HepG2 (cell line): ENCODE data around the gene GRHPR. TPM values are rescaled to one million over a fixed set of nuclear protein-coding genes. Genes with fewer than 3 reads are reported as not detected.
A peak's percentile ranks its signal among the peaks of the same experiment; 100 is the strongest.

Experiments used
- CREM ChIP-seq, 2 experiments: sonication (generic) in 1 of 2; formaldehyde crosslinking in 1 of 2; IDR thresholded peaks; 2 replicates each; pipeline versions ENCODE4 v1.4.0 to v1.6.1; 2016 to 2020; ENCODE audit warnings: antibody characterized with exemption in 1 of 2, mild to moderate bottlenecking in 1 of 2, missing genetic modification reagents in 1 of 2
- ETV6 ChIP-seq: sonication (generic); formaldehyde crosslinking; conservative IDR thresholded peaks from 2 replicates; pipeline ENCODE4 v1.4.0; 2020; ENCODE audit warnings: missing genetic modification reagents
- HES4 ChIP-seq: sonication (generic); formaldehyde crosslinking; IDR thresholded peaks from 2 replicates; pipeline ENCODE4 v1.9.0; 2021; ENCODE audit warnings: mild to moderate bottlenecking, missing genetic modification reagents, borderline replicate concordance
- ISL2 ChIP-seq: sonication (generic); formaldehyde crosslinking; IDR thresholded peaks from 2 replicates; pipeline ENCODE4 v1.5.0; 2020; ENCODE audit warnings: missing genetic modification reagents
- KDM2A ChIP-seq: sonication (generic); formaldehyde crosslinking; IDR thresholded peaks from 2 replicates; pipeline ENCODE4 v1.4.0; 2020; ENCODE audit warnings: low read depth, missing genetic modification reagents, borderline replicate concordance
- MEF2D ChIP-seq: sonication (generic); formaldehyde crosslinking; IDR thresholded peaks from 2 replicates; pipeline ENCODE4 v1.5.1; 2020; ENCODE audit warnings: mild to moderate bottlenecking, missing genetic modification reagents
- MXI1 ChIP-seq: IDR thresholded peaks from 3 replicates; pipeline ENCODE4 v1.6.1; 2012; ENCODE audit warnings: low read depth, low read length, inconsistent platforms, borderline replicate concordance
- RFX5 ChIP-seq: IDR thresholded peaks from 2 replicates; pipeline ENCODE4 v1.6.1; 2011; ENCODE audit warnings: low read depth, low read length, improper control_type of control experiment
- ZNF251 ChIP-seq: sonication (generic); formaldehyde crosslinking; IDR thresholded peaks from 2 replicates; pipeline ENCODE4 v1.9.0; 2021; ENCODE audit warnings: mild to moderate bottlenecking, missing genetic modification reagents
- ZNF263 ChIP-seq: sonication (generic); formaldehyde crosslinking; IDR thresholded peaks from 2 replicates; pipeline ENCODE4 v1.4.0; 2020; ENCODE audit warnings: missing genetic modification reagents
- ZNF546 ChIP-seq: sonication (generic); formaldehyde crosslinking; conservative IDR thresholded peaks from 2 replicates; pipeline ENCODE4 v1.8.1; 2023; ENCODE audit warnings: mild to moderate bottlenecking, missing genetic modification reagents
- polyA plus RNA-seq, 8 experiments: library from polyadenylated mRNA; depleted of rRNA in 3 of 8; stranded (reverse) in 7 of 8; unstranded in 1 of 8; fragments of >200 nt; fragmentation: Illumina TruSeq in 4 of 8; extraction: Trizol in 4 of 8; gene quantifications; 2 replicates each; pipeline versions ENCODE4 v1.2.1 to v1.2.3, GENCODE V29; 2011 to 2016; ENCODE audit warnings: low read depth in 4 of 8, missing spikeins in 1 of 8, mixed read lengths in 1 of 8; ENCODE audit not compliant: insufficient read depth in 1 of 8
- total RNA-seq, 5 experiments: library from RNA; depleted of rRNA; stranded (reverse); fragments of >200 nt; fragmentation: Illumina TruSeq; extraction: Trizol; gene quantifications; 2 replicates each; pipeline ENCODE4 v1.2.3, GENCODE V29; 2016; ENCODE audit warnings: low read depth in 1 of 5
- TF ChIP-seq, protein P1 (sequence below): sonication (generic); formaldehyde crosslinking; IDR thresholded peaks from 2 replicates; pipeline ENCODE4 v1.8.1; 2023; ENCODE audit warnings: mild to moderate bottlenecking, moderate library complexity, missing genetic modification reagents
- TF ChIP-seq, protein P2 (sequence below): sonication (generic); formaldehyde crosslinking; IDR thresholded peaks from 2 replicates; pipeline ENCODE4 v1.5.1; 2020; ENCODE audit warnings: missing genetic modification reagents, mild to moderate bottlenecking, borderline replicate concordance
- TF ChIP-seq, protein P3 (sequence below): sonication (generic); formaldehyde crosslinking; IDR thresholded peaks from 2 replicates; pipeline ENCODE4 v1.4.0; 2020; ENCODE audit warnings: mild to moderate bottlenecking, missing genetic modification reagents
- TF ChIP-seq, protein P4 (sequence below): sonication (generic); formaldehyde crosslinking; IDR thresholded peaks from 2 replicates; pipeline ENCODE4 v1.5.0; 2020; ENCODE audit warnings: mild to moderate bottlenecking, missing genetic modification reagents
- TF ChIP-seq, protein P5 (sequence below): sonication (generic); formaldehyde crosslinking; IDR thresholded peaks from 2 replicates; pipeline ENCODE4 v1.8.0; 2022; ENCODE audit warnings: mild to moderate bottlenecking, missing genetic modification reagents, borderline replicate concordance
- TF ChIP-seq, protein P6 (sequence below): sonication (generic); formaldehyde crosslinking; IDR thresholded peaks from 2 replicates; pipeline ENCODE4 v1.4.0; 2020; ENCODE audit warnings: missing genetic modification reagents, borderline replicate concordance

The GRHPR gene
- total and polyA plus RNA-seq, 2 of the 13 experiments (the other 11 are each of a cell fraction or from before 2014, with no cell fraction given), result 113 to 115 TPM

DNA sequence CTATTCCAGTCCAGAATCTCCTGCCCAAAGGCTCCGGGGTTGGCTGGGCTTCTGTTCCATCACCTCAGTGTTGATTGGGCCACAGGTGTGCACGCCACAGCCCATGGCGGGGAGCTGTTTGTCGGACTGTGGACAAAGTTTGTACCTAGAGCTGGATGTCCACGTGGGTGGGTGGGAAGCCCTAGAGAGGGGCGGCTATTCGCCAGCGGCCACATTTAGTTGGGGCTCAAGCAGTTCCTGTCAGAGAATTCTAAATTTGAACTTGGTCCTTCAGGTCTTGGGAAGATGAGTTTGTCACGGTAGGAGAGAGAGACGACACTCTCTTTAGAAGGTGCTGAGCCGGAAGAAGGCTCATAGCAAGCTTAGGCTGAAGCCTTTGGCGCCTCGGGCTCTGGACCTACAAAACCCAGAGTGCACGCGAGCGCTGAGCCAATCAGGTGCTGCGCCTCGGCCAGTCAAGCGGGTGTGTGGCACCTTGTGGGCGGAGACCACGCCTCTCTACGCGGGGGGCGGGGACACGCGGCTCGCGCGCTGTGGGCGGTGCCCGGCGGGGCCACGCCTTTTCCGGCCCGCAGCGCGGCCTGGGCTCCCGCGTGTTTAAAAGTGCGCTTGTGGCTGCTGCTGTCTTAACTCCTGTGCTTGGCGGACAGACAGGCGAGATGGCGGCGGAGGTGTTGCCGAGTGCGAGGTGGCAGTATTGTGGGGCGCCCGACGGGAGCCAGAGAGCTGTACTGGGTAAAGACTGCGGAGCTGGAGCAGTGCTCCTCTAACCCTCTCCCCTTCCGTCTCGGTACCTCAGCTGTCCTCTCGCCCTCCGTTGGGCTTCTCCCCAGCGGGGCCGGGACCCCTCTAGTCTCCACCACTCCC, 63.1 kb downstream of the GRHPR start, which contains the start of gene POLR1E (continued):
- TF ChIP-seq ZNF251 (CRISPR knock-in tag) (no peak), ZNF546 (CRISPR knock-in tag) (no peak), ZNF263 (peak; percentile 57), CREM (IDR thresholded peaks at IDR 0.05) (peak; percentile 37; the same call in 1 of the 2 replicates), CREM (CRISPR knock-in tag; IDR thresholded peaks at IDR 0.05) (no peak), RFX5 (0 out of 2 replicates have a peak, but pooled peaks have one; percentile 16), ISL2 (CRISPR knock-in tag) (peak; percentile 47; the same call in 1 of the 2 replicates), HES4 (CRISPR knock-in tag) (no peak), KDM2A (CRISPR knock-in tag) (no peak; the same call in none of the 2 replicates), MXI1 (peak; percentile 94; the same call in 2 of the 3 replicates), MEF2D (0 out of 2 replicates have a peak, but pooled peaks have one; percentile 39), ETV6 (no peak)
- TF ChIP-seq, protein P1, sequence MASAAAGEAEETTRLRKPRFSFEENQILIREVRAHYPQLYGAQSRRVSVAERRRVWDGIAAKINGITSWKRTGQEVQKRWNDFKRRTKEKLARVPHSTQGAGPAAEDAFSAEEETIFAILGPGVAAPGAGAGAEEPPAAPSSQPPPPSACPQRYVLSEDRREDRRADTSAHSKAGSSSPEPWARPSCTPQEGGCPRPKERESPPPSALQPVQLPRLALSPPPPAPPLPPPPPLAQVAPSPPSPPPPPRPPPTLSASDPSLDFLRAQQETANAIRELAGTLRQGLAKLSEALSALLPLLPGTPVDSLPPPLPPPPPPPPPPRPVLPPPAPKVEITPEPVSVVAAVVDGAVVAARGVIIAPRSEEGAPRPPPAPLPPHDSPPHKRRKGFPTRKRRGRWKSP (CRISPR knock-in tag), result peak; percentile 69; the same call in 1 of the 2 replicates
- TF ChIP-seq, protein P2, sequence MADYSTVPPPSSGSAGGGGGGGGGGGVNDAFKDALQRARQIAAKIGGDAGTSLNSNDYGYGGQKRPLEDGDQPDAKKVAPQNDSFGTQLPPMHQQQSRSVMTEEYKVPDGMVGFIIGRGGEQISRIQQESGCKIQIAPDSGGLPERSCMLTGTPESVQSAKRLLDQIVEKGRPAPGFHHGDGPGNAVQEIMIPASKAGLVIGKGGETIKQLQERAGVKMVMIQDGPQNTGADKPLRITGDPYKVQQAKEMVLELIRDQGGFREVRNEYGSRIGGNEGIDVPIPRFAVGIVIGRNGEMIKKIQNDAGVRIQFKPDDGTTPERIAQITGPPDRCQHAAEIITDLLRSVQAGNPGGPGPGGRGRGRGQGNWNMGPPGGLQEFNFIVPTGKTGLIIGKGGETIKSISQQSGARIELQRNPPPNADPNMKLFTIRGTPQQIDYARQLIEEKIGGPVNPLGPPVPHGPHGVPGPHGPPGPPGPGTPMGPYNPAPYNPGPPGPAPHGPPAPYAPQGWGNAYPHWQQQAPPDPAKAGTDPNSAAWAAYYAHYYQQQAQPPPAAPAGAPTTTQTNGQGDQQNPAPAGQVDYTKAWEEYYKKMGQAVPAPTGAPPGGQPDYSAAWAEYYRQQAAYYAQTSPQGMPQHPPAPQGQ (CRISPR knock-in tag), result no peak; the same call in 1 of the 2 replicates
- TF ChIP-seq, protein P3, sequence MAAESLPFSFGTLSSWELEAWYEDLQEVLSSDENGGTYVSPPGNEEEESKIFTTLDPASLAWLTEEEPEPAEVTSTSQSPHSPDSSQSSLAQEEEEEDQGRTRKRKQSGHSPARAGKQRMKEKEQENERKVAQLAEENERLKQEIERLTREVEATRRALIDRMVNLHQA, result no peak
- TF ChIP-seq, protein P4, sequence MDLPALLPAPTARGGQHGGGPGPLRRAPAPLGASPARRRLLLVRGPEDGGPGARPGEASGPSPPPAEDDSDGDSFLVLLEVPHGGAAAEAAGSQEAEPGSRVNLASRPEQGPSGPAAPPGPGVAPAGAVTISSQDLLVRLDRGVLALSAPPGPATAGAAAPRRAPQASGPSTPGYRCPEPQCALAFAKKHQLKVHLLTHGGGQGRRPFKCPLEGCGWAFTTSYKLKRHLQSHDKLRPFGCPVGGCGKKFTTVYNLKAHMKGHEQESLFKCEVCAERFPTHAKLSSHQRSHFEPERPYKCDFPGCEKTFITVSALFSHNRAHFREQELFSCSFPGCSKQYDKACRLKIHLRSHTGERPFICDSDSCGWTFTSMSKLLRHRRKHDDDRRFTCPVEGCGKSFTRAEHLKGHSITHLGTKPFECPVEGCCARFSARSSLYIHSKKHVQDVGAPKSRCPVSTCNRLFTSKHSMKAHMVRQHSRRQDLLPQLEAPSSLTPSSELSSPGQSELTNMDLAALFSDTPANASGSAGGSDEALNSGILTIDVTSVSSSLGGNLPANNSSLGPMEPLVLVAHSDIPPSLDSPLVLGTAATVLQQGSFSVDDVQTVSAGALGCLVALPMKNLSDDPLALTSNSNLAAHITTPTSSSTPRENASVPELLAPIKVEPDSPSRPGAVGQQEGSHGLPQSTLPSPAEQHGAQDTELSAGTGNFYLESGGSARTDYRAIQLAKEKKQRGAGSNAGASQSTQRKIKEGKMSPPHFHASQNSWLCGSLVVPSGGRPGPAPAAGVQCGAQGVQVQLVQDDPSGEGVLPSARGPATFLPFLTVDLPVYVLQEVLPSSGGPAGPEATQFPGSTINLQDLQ (CRISPR knock-in tag), result no peak
- TF ChIP-seq, protein P5, sequence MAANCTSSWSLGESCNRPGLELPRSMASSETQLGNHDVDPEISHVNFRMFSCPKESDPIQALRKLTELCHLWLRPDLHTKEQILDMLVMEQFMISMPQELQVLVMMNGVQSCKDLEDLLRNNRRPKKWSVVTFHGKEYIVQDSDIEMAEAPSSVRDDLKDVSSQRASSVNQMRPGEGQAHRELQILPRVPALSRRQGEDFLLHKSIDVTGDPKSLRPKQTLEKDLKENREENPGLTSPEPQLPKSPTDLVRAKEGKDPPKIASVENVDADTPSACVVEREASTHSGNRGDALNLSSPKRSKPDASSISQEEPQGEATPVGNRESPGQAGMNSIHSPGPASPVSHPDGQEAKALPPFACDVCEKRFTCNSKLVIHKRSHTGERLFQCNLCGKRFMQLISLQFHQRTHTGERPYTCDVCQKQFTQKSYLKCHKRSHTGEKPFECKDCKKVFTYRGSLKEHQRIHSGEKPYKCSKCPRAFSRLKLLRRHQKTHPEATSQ (CRISPR knock-in tag), result 0 out of 2 replicates have a peak, but pooled peaks have one; percentile 12
- TF ChIP-seq, protein P6, sequence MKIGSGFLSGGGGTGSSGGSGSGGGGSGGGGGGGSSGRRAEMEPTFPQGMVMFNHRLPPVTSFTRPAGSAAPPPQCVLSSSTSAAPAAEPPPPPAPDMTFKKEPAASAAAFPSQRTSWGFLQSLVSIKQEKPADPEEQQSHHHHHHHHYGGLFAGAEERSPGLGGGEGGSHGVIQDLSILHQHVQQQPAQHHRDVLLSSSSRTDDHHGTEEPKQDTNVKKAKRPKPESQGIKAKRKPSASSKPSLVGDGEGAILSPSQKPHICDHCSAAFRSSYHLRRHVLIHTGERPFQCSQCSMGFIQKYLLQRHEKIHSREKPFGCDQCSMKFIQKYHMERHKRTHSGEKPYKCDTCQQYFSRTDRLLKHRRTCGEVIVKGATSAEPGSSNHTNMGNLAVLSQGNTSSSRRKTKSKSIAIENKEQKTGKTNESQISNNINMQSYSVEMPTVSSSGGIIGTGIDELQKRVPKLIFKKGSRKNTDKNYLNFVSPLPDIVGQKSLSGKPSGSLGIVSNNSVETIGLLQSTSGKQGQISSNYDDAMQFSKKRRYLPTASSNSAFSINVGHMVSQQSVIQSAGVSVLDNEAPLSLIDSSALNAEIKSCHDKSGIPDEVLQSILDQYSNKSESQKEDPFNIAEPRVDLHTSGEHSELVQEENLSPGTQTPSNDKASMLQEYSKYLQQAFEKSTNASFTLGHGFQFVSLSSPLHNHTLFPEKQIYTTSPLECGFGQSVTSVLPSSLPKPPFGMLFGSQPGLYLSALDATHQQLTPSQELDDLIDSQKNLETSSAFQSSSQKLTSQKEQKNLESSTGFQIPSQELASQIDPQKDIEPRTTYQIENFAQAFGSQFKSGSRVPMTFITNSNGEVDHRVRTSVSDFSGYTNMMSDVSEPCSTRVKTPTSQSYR (CRISPR knock-in tag), result no peak
